H1 (cell line): ENCODE data around the gene DHRS13. TPM values are rescaled to one million over a fixed set of nuclear protein-coding genes. Genes with fewer than 3 reads are reported as not detected.

Experiments
- CTCF ChIA-PET: fragments of 300-600 bp; sonication (Branson Sonifier 250); formaldehyde crosslinking; loops from one replicate; lab custom pipeline; 2021; ENCODE audit not compliant: partially characterized antibody; lab: Charles Lee
- POLR2A ChIA-PET: fragments of 300-600 bp; sonication (Branson Sonifier 250); formaldehyde crosslinking; loops from one replicate; lab custom pipeline; 2021; ENCODE audit warnings: inconsistent platforms; ENCODE audit not compliant: partially characterized antibody; lab: Charles Lee
- DNase-seq, 2 experiments: peaks; one replicate each; pipeline versions ENCODE4 v3.0.0 to v3.0.0-alpha.2; 2010 to 2022; ENCODE audit warnings: low spot score in 2 of 2, low read depth in 1 of 2, mixed read lengths in 1 of 2
- FAIRE-seq: peaks from 2 replicates; lab custom pipeline; 2011; peaks lifted over from hg19 to GRCh38; lab: Jason Lieb, UNC
- H2AFZ ChIP-seq: 2 replicates; pipeline ENCODE4 v1.8.1; 2012; ENCODE audit warnings: low read length, inconsistent platforms
- H2AK5ac ChIP-seq: 2 replicates; pipeline ENCODE4 v1.6.1; 2013; ENCODE audit warnings: low read depth, low read length
- H2BK120ac ChIP-seq: replicated peaks from 2 replicates; pipeline ENCODE3; 2013; ENCODE audit warnings: low read depth, low read length, inconsistent platforms
- H2BK12ac ChIP-seq: 2 replicates; pipeline ENCODE4 v1.6.1; 2013; ENCODE audit warnings: low read depth, low read length
- H2BK15ac ChIP-seq: 2 replicates; pipeline ENCODE4 v1.6.1; 2013; ENCODE audit warnings: low read length
- H2BK20ac ChIP-seq: 2 replicates; pipeline ENCODE4 v1.6.1; 2013; ENCODE audit warnings: low read length
- H2BK5ac ChIP-seq: 2 replicates; pipeline ENCODE4 v1.6.1; 2013; ENCODE audit warnings: low read depth, low read length
- H3K14ac ChIP-seq: 2 replicates; pipeline ENCODE4 v1.6.1; 2013; ENCODE audit warnings: inconsistent platforms; ENCODE audit not compliant: insufficient read length
- H3K18ac ChIP-seq: 2 replicates; pipeline ENCODE4 v1.6.1; 2013; ENCODE audit warnings: low read length; ENCODE audit errors: extremely low read depth
- H3K23ac ChIP-seq: 2 replicates; pipeline ENCODE4 v1.6.1; 2013; ENCODE audit warnings: inconsistent platforms; ENCODE audit not compliant: insufficient read length
- H3K23me2 ChIP-seq: 2 replicates; pipeline ENCODE4 v1.6.1; 2013; ENCODE audit warnings: low read depth, low read length
- H3K27ac ChIP-seq: 2 replicates; pipeline ENCODE4 v1.6.1; 2011; ENCODE audit warnings: low read depth, low read length, inconsistent platforms
- H3K27me3 ChIP-seq, 4 experiments: replicated peaks in 1 of 4; 1 replicate in 1 of 4; 2 replicates in 3 of 4; pipeline versions ENCODE4 v1.6.1 to v1.8.1; 2011 to 2013; ENCODE audit warnings: low read length in 3 of 4, mild to moderate bottlenecking in 3 of 4, inconsistent platforms in 2 of 4, mixed read lengths in 2 of 4, moderate library complexity in 1 of 4; ENCODE audit not compliant: control insufficient read depth in 3 of 4, insufficient read depth in 3 of 4; ENCODE audit errors: extremely low read depth in 1 of 4
- H3K36me3 ChIP-seq, 4 experiments: 2 replicates each; pipeline versions ENCODE4 v1.6.1 to v1.8.1; 2011 to 2013; ENCODE audit warnings: mild to moderate bottlenecking in 4 of 4, low read length in 3 of 4, moderate library complexity in 2 of 4, control low read depth in 1 of 4, inconsistent platforms in 1 of 4; ENCODE audit not compliant: insufficient read depth in 4 of 4, control insufficient read depth in 2 of 4
- H3K4ac ChIP-seq: replicated peaks from 2 replicates; pipeline ENCODE3; 2013; ENCODE audit warnings: low read length, low read depth, mixed read lengths, inconsistent platforms; ENCODE audit not compliant: insufficient read length
- H3K4me1 ChIP-seq, 4 experiments: replicated peaks in 1 of 4; 1 replicate in 1 of 4; 2 replicates in 3 of 4; pipeline versions ENCODE4 v1.6.1 to v1.8.1; 2011 to 2013; ENCODE audit warnings: low read length in 3 of 4, inconsistent platforms in 2 of 4, mixed read lengths in 1 of 4; ENCODE audit not compliant: insufficient read depth in 4 of 4, control insufficient read depth in 3 of 4
- H3K4me2 ChIP-seq, 2 experiments: 2 replicates each; pipeline versions ENCODE4 v1.6.1 to v1.8.1; 2011 to 2013; ENCODE audit warnings: low read depth in 2 of 2, low read length in 2 of 2, control low read depth in 1 of 2, inconsistent platforms in 1 of 2, mild to moderate bottlenecking in 1 of 2; ENCODE audit not compliant: insufficient read depth in 1 of 2
- H3K4me3 ChIP-seq, 4 experiments: fragments of 200-600, 300-600 bp in 1 of 4; sonication (generic), shearing (Covaris generic), sonication (Bioruptor Twin) in 1 of 4; 2 replicates each; pipeline versions ENCODE4 v1.5.1 to v1.8.1; 2011 to 2016; ENCODE audit warnings: low read length in 4 of 4, low read depth in 3 of 4, control low read depth in 2 of 4, inconsistent platforms in 2 of 4, mild to moderate bottlenecking in 2 of 4, mixed read lengths in 1 of 4, moderate library complexity in 1 of 4; ENCODE audit not compliant: insufficient read depth in 2 of 4; ENCODE audit errors: extremely low read depth in 1 of 4
- H3K56ac ChIP-seq: replicated peaks from 2 replicates; pipeline ENCODE3; 2013; ENCODE audit warnings: low read depth, mild to moderate bottlenecking, mixed read lengths, low read length, inconsistent platforms; ENCODE audit not compliant: insufficient read length
- H3K79me1 ChIP-seq: 2 replicates; pipeline ENCODE4 v1.6.1; 2013; ENCODE audit warnings: low read depth, low read length, control low read depth
- H3K79me2 ChIP-seq, 2 experiments: 2 replicates each; pipeline versions ENCODE4 v1.6.1 to v1.8.1; 2012 to 2013; ENCODE audit warnings: low read length in 2 of 2, mild to moderate bottlenecking in 2 of 2, inconsistent platforms in 1 of 2; ENCODE audit not compliant: insufficient read depth in 2 of 2, control insufficient read depth in 1 of 2
- H3K9ac ChIP-seq, 4 experiments: replicated peaks in 1 of 4; 1 replicate in 1 of 4; 2 replicates in 3 of 4; pipeline versions ENCODE4 v1.6.1 to v1.8.1; 2011 to 2013; ENCODE audit warnings: low read depth in 3 of 4, low read length in 3 of 4, control low read depth in 2 of 4, mild to moderate bottlenecking in 2 of 4, moderate library complexity in 2 of 4, inconsistent platforms in 1 of 4; ENCODE audit errors: extremely low read depth in 1 of 4
- H3K9me3 ChIP-seq, 2 experiments: 2 replicates each; pipeline versions ENCODE4 v1.6.1 to v1.8.1; 2012 to 2013; ENCODE audit warnings: mild to moderate bottlenecking in 2 of 2, moderate library complexity in 2 of 2, control low read depth in 1 of 2, inconsistent platforms in 1 of 2, low read depth in 1 of 2, low read length in 1 of 2, mixed read lengths in 1 of 2; ENCODE audit not compliant: insufficient read depth in 2 of 2
- H4K20me1 ChIP-seq, 2 experiments: replicated peaks in 1 of 2; 2 replicates each; pipeline versions ENCODE3 to v1.8.1; 2011 to 2013; ENCODE audit warnings: inconsistent platforms in 2 of 2, low read length in 2 of 2, mild to moderate bottlenecking in 1 of 2; ENCODE audit not compliant: insufficient read depth in 2 of 2, control insufficient read depth in 1 of 2
- H4K5ac ChIP-seq: 2 replicates; pipeline ENCODE4 v1.6.1; 2013; ENCODE audit warnings: low read length, low read depth, mixed read lengths, inconsistent platforms; ENCODE audit not compliant: insufficient read length
- H4K8ac ChIP-seq: 2 replicates; pipeline ENCODE4 v1.8.0; 2013; ENCODE audit warnings: mild to moderate bottlenecking, moderate library complexity, low read length, inconsistent platforms; ENCODE audit not compliant: insufficient read depth; ENCODE audit errors: extremely low read depth
- H4K91ac ChIP-seq: replicated peaks from 2 replicates; pipeline ENCODE3; 2013; ENCODE audit warnings: low read length, mixed read lengths, inconsistent platforms; ENCODE audit not compliant: insufficient read length
- ATF2 ChIP-seq: IDR thresholded peaks from 2 replicates; pipeline ENCODE4 v1.6.1; 2012; ENCODE audit warnings: low read length, inconsistent platforms
- CBX8 ChIP-seq: fragments of 300-800, 300-1000 bp; sonication (generic); IDR thresholded peaks from 2 replicates; pipeline ENCODE4 v1.7.1; 2016; ENCODE audit warnings: low read depth, low read length, borderline replicate concordance
- CTBP2 ChIP-seq: IDR thresholded peaks from 2 replicates; pipeline ENCODE4 v1.7.0; 2011; ENCODE audit warnings: borderline replicate concordance, mild to moderate bottlenecking, moderate library complexity, mixed read lengths, low read length; ENCODE audit not compliant: insufficient read depth, insufficient read length
- GTF2F1 ChIP-seq: IDR thresholded peaks from 2 replicates; pipeline ENCODE4 v1.6.1; 2012; ENCODE audit warnings: low read depth, low read length, improper control_type of control experiment, borderline replicate concordance
- KDM1A ChIP-seq: fragments of 200-600, 300-600 bp; sonication (generic); IDR thresholded peaks from 2 replicates; pipeline ENCODE4 v1.7.1; 2016; ENCODE audit warnings: mild to moderate bottlenecking, low read length, borderline replicate concordance
- NRF1 ChIP-seq: IDR thresholded peaks from 2 replicates; pipeline ENCODE4 v1.6.1; 2011; ENCODE audit warnings: mild to moderate bottlenecking, low read depth, low read length, improper control_type of control experiment
- SUZ12 ChIP-seq: fragments of 200-600 bp; sonication (generic); IDR thresholded peaks from 2 replicates; pipeline ENCODE4 v1.6.1; 2012; ENCODE audit warnings: mild to moderate bottlenecking, inconsistent platforms, low read length, moderate library complexity, mixed read lengths
- WGBS, 2 experiments: shearing (Covaris generic) in 1 of 2; methylation state at CpG; one replicate each; pipeline versions ENCODE4 v1.1.6 to v1.1.7; 2013 to 2015; ENCODE audit warnings: low lambda C conversion rate in 2 of 2, mixed read lengths in 2 of 2, inconsistent platforms in 1 of 2, low coverage in 1 of 2, missing lambda C conversion rate in 1 of 2; ENCODE audit not compliant: insufficient replicate concordance in 2 of 2, insufficient coverage in 1 of 2, insufficient read length in 1 of 2; ENCODE audit errors: extremely low coverage in 1 of 2, missing lambda C conversion rate in 1 of 2; 5-methylcytosine and 5-hydroxymethylcytosine counted together
- polyA plus RNA-seq, 7 experiments: library from polyadenylated mRNA; depleted of rRNA in 3 of 7; stranded (reverse) in 5 of 7; unstranded in 2 of 7; fragments of >200 nt in 5 of 7; fragments of 200-250 nt in 2 of 7; gene quantifications; 1 replicate in 5 of 7; 2 replicates in 1 of 7; 4 replicates in 1 of 7; pipeline versions ENCODE4 v1.2.1 to v1.2.3, GENCODE V29; 2011 to 2013; ENCODE audit warnings: missing spikeins in 2 of 7, mixed read lengths in 2 of 7
- total RNA-seq: library from RNA; stranded (reverse); fragmentation: NEBNext Ultra II Directional; extraction: Animal tissue kit (Norgen Biotek cat#: 25700); gene quantifications from 2 replicates; pipeline ENCODE4 v1.2.1, GENCODE V29; 2021
- TF ChIP-seq, protein P1 (sequence below): IDR thresholded peaks from 2 replicates; pipeline ENCODE4 v1.6.1; 2011; ENCODE audit warnings: low read depth, mild to moderate bottlenecking, low read length; ENCODE audit not compliant: insufficient read depth

DHRS13 gene
- total and polyA plus RNA-seq, 2 of the 8 experiments (the other 6 are each of a cell fraction or from before 2014, with no cell fraction given), result 23.7 to 30.0 TPM

- TF ChIP-seq, protein P1, sequence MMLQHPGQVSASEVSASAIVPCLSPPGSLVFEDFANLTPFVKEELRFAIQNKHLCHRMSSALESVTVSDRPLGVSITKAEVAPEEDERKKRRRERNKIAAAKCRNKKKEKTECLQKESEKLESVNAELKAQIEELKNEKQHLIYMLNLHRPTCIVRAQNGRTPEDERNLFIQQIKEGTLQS, result no peak
- TF ChIP-seq CBX8 (no peak), KDM1A (no peak), NRF1 (no peak), CTBP2 (no peak), ATF2 (no peak), GTF2F1 (no peak), SUZ12 (no peak)
- no peak overlapping the region for H2BK12ac ChIP-seq
- H3K9me3 ChIP-seq, result no peaks in the 10 kb centered on the region
- H3K4ac ChIP-seq, result no peak overlapping the region
- peaks cover 0 to 3% (median under 1%) of the 10 kb centered on the region in 4 experiments; a peak in 3 of 7 replicates for H3K4me1 ChIP-seq
- no peak overlapping the region for H2BK15ac ChIP-seq
- H3K4me2 ChIP-seq, result no peak overlapping the region
- H3K56ac ChIP-seq, result no peak overlapping the region
- WGBS, 2 experiments, result 88% methylated on average over 4 of the region's 4 CpGs; no CpG with 5 or more reads in 1 of the 2 experiments
- CTCF ChIA-PET, result interaction anchor here (1.7 to 2.2 kb wide), 2 partner anchors 28 to 122 kb away, joined by 3 to 12 read pairs; no protein-coding TSS in a partner anchor
- H2AFZ ChIP-seq, result no peak overlapping the region
- peaks cover 3 to 6% of the 10 kb centered on the region in 2 experiments for H4K20me1 ChIP-seq
- H2AK5ac ChIP-seq, result no peak overlapping the region
- no peak overlapping the region for H4K91ac ChIP-seq
- no peak overlapping the region for H2BK20ac ChIP-seq
- POLR2A ChIA-PET, result interaction anchor here (1.5 to 2.8 kb wide), 2 partner anchors 11 to 124 kb away, joined by 4 to 15 read pairs; partner anchors contain the start of gene FLOT2
- H3K14ac ChIP-seq, result no peak overlapping the region
- no peak overlapping the region for H4K5ac ChIP-seq
- H3K27ac ChIP-seq, result no peak overlapping the region
- no peak overlapping the region for H3K4me3 ChIP-seq
- no peak overlapping the region for H4K8ac ChIP-seq
- no peak for FAIRE-seq
- H3K79me1 ChIP-seq, result no peaks in the 10 kb centered on the region; the same call in 1 of the 2 replicates
- H3K27me3 ChIP-seq, result no peaks in the 10 kb centered on the region
- no peak for DNase-seq
- H3K23ac ChIP-seq, result no peak overlapping the region
- no peak overlapping the region for H2BK120ac ChIP-seq
- no peak overlapping the region for H3K18ac ChIP-seq
- H3K79me2 ChIP-seq, result no peaks in the 10 kb centered on the region
- no peak overlapping the region for H3K9ac ChIP-seq
- peaks cover 4 to 23% (median 21%) of the 10 kb centered on the region in 4 experiments; a peak in 6 of 8 replicates for H3K36me3 ChIP-seq
- no peak overlapping the region for H2BK5ac ChIP-seq
- H3K23me2 ChIP-seq, result no peaks in the 10 kb centered on the region
Observed at GRCh38 chr17:28885363-28885762, 17.5 kb downstream of the DHRS13 start.
